Measurements from ENCODE around the gene BBS9.

DNA sequence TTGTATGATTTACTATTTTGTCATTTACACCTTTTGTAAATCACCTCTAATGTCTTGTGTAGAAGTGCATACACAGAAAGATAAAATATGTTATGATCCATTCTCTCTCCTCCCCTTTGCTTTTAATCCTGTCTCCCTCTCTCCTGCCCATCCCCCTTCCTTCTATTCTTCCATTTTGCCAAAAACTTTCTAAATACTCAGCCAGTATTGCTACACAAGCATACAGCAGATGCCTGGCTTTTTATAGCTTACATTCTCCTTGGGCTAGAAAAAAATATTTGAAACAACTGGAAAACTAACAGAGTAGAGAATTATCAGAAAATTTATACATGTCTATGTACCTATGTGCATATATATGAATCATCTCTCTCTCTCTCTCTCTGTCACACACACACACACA lies 467.3 kb downstream of the BBS9 start:
- TF ChIP-seq TAF1 (IDR thresholded peaks at IDR 0.05; ENCODE audit: low read depth, low read length) (no peak), POLR2A (IDR thresholded peaks at IDR 0.05; ENCODE audit: low read depth, low read length) (no peak), POLR2AphosphoS5 (IDR thresholded peaks at IDR 0.05; ENCODE audit: low read depth, low read length) (no peak), SPI1 (IDR thresholded peaks at IDR 0.05; ENCODE audit: low read depth, low read length) (no peak), POU2F2 (IDR thresholded peaks at IDR 0.05; ENCODE audit: low read depth, low read length) (no peak), PAX5 (IDR thresholded peaks at IDR 0.05; ENCODE audit: insufficient read depth, low read length, severe bottlenecking) (no peak)

All from GM12891 (cell line).